Vagina (tissue), 2 donors: ENCODE results near the gene GPR17.

Experiments used
- CTCF ChIP-seq, 3 experiments: fragments of 450-650 bp in 2 of 3; fragments of 200-600 bp in 1 of 3; sonication (generic) in 1 of 3; IDR thresholded peaks; one replicate each; pipeline ENCODE4 v1.5.1; 2017 to 2019; ENCODE audit warnings: antibody characterized with exemption in 3 of 3, mild to moderate bottlenecking in 2 of 3, moderate library complexity in 2 of 3
- POLR2A ChIP-seq, 2 donors: fragments of 450-650 bp; IDR thresholded peaks; one replicate each; pipeline ENCODE4 v1.6.1; 2017; ENCODE audit warnings: antibody characterized with exemption in 2 of 2, mild to moderate bottlenecking in 2 of 2, moderate library complexity in 2 of 2
- POLR2AphosphoS5 ChIP-seq, 2 donors: sonication (generic); formaldehyde crosslinking; IDR thresholded peaks; one replicate each; pipeline ENCODE4 v1.9.0; 2017; ENCODE audit warnings: antibody characterized with exemption in 2 of 2, mild to moderate bottlenecking in 2 of 2, low read depth in 1 of 2; ENCODE audit not compliant: insufficient read depth in 1 of 2

GRCh38 chr2:127626175-127626574, 19.8 kb upstream of the GPR17 start:
- no peak for TF ChIP-seq CTCF (IDR thresholded peaks at IDR 0.05)
- no peak for TF ChIP-seq POLR2A (IDR thresholded peaks at IDR 0.05)
- no peak for TF ChIP-seq POLR2AphosphoS5 (IDR thresholded peaks at IDR 0.05; ENCODE audit: insufficient read depth in 1 of 2, low read depth in 1 of 2)
